Daoy (cell line): ENCODE results near the gene HNRNPD. TPM values are rescaled to one million over a fixed set of nuclear protein-coding genes. Genes with fewer than 3 reads are reported as not detected.
"Not testable (repeated sequence)": the region's sequence is repeated elsewhere in the genome, so short reads cannot be mapped to it uniquely, and the experiment has no call there.

ENCODE experiments used
- DNase-seq: peaks from one replicate; pipeline ENCODE4 v3.0.0-alpha.2; 2015; ENCODE audit warnings: low read depth
- total RNA-seq: library from RNA; depleted of rRNA; stranded (reverse); fragments of >200 nt; shearing (Covaris generic); gene quantifications from 2 replicates; pipeline ENCODE4 v1.2.3, GENCODE V29; 2014

The HNRNPD gene
- total RNA-seq, 1 experiment from 2014 or later, result 40.2 TPM

DNA sequence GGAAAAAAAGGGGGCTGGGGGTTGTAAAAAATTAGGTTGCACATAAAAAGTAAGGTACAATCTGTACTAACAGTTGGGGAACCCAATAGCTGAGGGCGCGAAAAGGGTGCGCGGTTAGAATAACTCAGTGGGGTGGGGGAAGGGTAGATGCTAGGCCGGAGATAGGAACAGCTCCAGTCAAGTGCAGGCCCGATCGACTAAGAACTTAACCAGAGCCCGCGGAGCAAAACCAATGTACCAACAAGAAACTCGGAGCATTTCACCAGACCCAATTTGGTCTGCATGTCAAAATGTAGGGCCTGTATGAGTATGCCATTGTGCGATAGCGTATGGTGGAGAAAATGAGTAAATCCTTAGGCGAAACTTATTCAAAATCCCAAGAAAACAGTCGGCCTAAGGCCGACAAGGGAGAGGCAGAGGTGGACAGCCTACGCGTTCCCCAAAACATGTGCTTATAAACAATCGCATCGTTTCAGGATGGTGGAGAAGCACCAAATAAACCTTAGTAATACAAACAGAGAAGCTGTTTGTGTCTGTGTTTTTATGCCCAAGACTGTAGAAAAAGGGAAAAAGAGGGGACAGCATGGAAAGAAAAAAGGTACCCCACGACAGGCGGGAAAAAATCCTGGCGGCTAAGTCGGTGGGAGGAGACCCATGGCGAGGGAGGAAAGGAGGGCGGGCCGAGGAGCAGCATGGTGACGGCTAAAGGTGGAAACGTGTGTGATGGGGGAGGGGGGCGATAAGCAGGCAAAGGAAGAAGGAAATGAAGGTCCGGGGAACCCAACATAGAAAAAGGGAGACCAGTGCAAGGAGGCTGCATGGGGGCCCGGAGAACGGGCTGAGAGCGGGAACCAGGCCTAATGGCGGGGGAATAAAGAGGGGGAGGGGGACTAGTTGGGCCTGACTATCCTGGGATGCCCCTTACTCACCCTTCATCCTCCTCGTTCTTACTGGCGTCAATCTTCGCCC is 990 bp downstream of the HNRNPD start:
- peak; percentile 82 for DNase-seq

DNA sequence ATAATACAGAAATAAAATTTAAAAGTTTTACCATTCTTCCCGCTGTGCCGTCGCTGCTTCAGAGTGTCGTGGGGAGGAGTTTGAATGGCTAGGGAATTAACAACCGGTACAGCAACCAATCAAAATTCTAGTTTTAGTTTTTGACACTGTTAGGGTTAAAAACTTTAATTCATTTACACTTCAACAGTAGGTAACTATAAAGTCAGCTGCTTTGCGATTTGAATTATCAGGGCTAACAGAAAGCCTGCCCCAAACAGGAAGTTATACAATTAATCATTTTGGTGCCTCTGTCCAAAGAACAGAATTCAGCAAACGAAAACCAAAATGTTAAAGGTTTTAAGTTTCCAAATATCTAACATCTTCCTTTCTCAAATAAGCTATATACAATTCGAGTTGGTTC is 2.3 kb downstream of the HNRNPD start:
- no peak for DNase-seq

DNA sequence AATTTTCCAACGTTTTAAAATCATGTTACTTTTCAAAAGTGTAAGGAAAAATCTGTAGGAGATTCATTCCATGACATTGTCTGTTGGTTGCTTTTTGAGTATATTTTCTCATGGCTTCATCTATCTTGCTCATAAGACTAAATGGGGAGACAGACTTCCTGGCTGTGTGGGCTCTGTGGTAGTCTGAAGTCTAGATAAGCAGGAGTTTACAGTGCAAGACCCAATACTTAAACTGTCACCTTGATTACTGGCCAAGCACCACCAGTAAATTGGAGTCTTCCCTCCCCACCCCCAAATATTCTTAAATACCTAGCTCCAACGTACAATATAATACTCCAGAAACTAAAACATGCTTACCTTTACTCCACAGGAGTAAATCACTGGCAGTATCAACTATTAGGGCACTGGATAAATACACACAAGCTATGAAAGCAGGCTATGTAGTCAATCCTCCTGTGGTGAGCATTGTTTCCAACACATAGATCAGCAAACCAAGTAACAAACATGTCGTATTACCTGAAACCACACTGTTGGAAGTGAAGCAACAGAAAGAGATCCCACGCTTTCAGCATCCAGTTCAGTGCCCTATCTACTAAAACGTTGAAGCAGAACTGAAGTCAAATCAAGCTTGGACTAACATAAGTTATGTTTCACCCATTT is 6.2 kb downstream of the HNRNPD start:
- no peak for DNase-seq

DNA sequence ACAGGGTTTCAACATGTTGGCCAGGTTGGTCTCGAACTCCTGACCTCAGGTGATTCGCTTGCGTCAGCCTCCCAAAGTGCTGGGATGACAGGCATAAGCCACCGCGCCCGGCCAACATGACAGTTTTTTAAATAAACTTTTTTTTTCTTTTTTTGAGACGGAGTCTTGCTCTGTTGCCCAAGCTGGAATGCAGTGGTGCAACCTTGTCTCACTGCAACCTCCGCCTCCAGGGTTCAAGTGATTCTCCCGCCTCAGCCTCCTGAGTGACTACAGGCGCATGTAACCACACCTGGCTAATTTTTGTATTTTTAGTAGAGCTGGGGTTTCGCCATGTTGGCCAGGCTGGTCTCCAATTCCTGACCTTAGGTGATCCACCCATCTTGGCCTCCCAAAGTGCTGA is 7.4 kb downstream of the HNRNPD start:
- not testable (repeated sequence) for DNase-seq

DNA sequence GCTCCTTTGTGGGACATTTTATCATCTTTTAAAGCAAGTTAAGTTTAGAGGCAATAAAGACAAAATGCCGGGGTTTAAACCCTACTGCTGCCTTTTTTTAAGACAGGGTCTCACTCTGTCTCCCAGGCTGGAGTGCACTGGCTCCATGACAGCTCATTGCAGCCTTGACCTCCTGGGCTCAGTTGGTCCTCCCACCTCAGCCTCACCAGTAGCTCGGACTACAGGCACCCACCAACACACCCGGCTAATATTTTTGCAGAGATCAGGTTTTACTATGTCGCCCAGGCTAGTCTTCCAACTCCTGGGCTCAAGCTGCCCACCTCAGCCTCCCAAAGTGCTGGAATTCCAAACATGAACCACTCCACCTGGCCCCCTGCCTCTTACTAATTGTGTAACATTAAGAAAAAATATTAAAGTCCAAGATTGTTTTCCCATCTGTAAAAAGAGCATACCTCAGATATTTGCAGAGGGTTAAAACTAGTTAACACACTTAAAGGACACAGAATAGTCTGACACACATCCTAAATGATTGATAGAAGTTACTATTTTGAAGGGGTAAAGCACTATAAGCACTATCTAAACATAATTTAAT is 9.8 kb downstream of the HNRNPD start:
- no peak for DNase-seq

DNA sequence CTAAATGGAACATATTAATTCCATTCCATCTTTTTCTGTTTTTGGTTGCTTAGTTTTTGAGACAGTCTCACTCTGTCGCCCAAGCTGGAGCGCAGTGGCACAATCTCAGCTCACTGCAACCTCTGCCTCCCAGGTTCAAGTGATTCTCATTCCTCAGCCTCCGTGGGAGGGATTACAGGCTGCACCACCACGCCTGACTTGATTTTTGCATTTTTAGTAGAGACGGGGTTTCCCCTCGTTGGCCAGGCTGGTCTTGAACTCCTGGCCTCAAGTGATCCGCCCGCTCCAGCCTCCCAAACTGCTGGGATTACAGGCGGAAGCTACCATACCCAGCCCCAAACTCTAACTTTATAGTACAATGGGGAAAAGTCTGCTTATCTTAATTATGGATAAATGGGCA is 11.2 kb downstream of the HNRNPD start:
- DNase-seq, result no peak

DNA sequence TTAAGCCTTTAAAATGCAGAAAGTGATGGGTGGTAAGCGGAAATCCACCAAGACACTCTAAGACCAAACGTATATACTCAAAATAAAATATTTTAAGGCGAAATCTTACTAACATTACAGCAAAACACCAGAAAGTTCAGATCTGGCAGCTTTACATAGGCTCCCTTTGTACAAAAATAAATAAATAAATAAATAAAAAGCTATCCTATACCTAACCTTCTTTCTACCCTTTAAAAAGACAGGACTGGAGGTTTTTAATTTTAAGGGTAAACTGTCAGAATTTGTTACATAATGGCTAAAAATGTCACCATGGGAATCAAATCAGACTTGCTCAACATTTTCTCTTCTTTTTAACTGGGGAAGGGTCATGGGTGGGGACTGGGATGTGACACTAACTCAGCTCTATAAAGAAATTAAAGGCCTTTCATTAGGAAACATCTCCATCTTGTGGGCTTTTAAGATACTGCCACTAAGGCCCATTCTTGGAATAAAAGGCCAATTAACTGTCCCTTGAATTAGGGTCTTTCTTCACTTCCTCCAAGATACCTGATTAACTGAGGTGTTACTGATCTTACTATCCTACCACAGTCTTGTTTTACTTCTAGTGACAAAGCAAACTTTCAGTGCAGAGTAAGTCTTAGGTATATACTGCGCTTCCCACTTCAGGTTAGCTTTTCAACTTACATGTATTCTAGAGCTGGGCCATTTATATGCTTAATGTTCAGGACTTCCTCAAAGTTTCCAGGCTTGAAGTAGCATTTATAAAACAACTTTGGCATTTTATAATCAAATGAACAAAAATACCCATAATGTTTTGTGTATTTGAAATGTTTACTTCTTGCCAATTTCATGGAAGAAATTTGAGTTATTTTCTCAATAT is 13.3 kb downstream of the HNRNPD start:
- no peak for DNase-seq

DNA sequence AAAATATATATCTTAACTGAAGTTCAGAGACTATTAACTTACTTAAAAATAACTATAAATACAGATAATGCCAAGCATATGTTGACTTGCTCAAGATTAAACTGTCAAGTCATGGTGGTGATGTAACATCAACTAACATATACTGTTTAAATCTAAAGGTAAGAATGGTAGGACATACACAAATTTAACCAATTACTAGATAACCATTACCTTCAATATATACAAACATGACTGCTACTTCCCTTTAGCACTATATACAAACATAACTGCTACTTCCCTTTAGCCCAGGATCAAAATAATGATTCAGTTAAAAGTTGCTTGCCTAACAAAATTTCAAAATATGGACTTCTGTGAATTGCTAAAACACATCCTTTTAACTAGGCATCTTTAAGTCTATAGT is 14.9 kb downstream of the HNRNPD start:
- no peak for DNase-seq

DNA sequence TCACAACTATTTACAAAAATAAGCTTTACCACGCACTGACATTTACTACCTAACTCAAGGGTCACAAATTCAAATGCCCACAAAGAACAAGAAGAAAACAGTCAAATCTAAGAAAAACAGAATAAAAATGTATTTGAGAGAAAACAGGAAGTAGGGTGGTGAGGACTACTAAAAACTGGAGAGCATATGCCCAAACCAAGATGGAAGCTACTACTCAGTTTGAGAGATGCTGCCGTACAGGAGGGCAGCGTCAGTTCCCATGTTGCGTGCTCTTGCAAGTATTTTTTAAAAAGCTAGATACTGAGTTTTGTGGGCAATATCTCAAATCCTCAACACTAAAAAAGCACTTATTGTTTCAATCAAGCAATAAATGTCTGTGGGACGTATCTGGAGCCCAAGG is 16.2 kb downstream of the HNRNPD start:
- no peak for DNase-seq

DNA sequence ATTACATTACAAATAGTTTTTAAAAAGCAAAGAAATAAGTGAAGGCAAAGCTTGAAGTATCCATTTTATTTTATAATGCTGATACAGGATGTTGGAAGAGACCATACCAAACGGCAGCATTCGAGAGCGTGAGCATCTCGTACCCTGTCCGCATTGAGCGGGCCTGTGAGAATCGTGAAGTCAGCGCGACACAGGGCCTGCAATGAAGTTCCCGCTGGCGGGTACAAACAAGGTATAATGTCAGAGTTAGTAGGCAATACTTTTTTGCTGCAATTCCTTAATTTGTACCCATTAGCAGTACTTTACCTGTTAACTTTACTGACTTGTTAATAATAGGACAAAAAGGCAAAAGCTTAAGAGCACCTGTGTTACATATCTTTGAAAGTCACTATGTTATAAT is 19.0 kb downstream of the HNRNPD start:
- DNase-seq, result no peak

DNA sequence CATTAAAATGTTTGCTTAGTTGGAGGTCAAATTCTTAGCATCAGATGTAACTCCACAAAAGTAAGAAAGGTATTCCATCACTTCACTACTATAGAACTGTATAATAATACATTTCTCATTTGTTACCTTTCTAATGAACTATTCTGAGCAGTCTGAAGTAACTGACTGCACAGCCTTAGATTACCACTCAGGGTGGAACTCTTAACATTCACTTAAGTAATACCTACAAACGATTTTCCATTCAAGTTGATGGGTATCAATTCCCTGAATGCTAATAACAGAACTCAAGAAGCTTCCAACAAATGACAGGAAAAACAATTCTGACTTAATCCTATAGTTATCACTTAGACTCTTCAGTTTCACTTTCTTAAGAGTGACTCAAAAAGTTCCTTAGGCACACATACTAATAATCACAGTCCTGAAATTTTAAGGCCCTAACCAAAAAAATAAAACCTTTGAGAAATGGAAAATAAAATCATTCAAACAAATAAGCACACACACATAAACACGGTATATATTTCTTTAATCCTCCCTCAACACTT is 20.9 kb downstream of the HNRNPD start:
- DNase-seq, result no peak

DNA sequence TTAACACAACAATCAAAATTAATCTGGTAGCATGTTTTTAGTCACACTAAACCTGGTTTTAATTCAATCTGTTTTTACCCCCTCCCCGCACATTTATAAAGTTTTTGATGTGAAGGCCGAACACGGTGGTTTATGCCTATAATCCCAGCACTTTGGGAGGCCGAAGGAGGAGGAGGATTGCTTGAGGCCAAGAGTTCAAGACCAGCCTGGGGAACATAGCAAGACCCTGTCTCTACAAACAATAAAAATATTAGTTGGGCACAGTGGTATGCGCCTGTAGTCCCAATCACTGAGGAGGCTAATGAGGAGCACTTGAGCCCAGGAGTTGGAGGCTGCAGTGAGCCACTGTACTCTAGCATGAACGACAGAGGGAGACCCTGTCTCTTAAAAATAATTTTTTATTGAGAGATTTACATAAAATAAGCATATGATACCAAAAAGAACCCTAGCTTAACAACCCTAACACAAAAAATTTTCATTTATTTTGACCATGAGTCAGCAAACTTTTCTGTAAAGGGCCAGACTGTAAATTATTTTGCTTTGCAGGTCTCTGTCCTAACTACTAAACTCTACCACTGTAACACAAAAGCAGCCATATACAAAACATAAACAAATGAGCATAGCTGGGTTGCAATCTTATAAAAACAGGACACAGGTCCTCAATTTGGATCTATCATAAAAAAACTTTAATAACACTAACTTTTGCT is 21.5 kb downstream of the HNRNPD start:
- DNase-seq, result no peak

DNA sequence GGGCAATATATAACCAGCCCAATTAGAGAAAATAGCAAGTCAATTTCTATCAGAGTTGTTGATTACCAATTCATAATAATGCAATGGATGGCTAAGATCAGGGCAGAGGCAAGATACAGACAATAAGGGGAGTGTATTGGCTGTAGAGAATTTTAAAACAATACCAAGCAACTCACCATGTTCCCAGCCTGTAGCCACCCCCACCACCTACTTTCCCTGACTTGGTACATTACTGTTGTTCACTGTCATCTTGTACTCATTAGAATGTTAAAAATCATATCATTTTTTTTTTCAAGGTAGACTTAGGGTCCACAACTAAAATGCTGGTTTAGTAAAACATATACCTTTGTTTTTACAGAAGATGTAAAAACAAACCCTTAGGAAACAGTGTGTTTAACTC is 27.7 kb downstream of the HNRNPD start:
- DNase-seq, result no peak

DNA sequence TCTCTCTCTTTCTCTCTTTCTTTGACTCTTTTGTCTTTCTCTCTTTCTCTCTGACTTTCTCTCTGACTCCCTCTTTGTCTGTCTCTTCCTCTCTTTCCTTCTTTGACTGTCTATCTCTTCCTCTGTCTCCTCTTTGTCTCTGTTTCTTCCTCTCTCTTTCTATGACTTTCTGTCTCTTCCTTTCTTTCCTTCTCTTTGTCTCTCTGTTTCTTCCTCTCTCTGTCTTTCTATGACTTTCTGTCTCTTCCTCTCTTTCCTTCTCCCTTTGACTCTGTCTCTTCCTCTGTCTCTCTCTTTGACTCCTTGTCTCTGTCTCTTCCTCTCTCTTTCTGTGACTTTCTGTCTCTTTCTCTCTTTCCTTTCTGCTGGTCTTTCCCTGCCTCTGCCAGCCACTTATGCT is 38.7 kb downstream of the HNRNPD start:
- DNase-seq, result no peak

DNA sequence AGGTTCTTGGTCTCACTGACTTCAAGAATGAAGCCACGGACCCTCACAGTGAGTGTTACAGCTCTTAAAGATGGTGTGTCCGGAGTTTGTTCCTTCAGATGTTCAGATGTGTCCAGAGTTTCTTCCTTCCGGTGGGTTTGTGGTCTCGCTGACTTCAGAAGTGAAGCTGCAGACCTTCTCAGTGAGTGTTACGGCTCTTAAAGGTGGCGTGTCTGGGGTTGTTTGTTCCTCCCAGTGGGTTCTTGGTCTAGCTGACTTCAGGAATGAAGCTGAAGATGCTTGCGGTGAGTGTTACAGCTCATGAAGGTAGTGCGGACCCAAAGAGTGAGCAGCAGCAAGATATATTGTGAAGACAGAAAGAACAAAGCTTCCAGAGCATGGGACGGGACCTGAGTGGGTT is 40.1 kb downstream of the HNRNPD start:
- DNase-seq, result not testable (repeated sequence)

DNA sequence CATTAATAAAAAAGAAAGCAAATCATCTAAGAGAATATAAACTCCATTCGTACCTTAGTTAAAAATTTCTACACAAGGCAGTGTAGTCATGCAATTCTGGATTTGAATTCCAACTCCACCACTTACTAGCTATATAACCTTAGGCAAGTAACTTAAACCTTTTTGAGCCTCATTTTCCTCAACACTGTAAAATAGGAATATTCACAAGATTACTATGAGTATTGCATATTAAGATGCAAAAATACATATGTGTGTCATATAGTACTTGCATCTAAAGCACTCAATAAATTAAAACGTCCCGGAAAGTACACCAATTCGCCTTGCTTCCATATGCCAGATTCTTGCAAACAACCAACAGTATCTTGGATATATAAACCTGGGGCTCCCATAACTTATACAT is 42.0 kb downstream of the HNRNPD start:
- no peak for DNase-seq

DNA sequence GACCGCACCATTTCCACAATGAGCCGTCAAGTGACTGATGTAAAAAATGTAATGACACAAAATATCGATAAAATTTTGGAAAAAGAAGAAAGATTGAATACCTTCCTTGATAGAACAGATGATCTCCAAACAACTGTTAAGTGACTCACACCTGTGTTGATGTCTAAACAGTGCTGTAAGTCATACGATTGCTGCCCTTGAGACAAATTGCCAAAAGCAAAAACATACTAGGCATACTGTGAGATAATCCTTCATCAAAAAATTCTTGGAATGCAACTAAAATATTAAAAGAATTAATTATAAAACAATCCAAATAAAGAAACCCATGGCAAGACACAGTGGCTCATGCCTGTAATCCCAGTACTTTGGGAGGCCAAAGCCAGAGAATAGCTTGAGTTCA is 53.4 kb downstream of the HNRNPD start:
- no peak for DNase-seq

DNA sequence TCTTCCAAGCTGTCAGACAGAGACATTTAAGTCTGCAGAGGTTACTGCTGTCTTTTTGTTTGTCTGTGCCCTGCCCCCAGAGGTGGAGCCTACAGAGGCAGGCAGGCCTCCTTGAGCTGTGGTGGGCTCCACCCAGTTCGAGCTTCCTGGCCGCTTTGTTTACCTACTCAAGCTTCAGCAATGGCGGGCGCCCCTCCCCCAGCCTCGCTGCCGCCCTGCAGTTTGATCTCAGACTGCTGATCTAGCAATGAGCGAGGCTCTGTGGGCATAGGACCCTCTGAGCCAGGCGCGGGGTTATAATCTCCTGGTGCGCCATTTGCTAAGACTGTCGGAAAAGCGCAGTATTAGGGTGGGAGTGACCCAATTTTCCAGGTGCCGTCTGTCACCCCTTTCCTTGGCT is 70.7 kb downstream of the HNRNPD start:
- DNase-seq, result not testable (repeated sequence)
